SU-DHL-6 (cell line): ENCODE measurements around the gene USP17L18.
"Not testable (repeated sequence)": the region's sequence is repeated elsewhere in the genome, so short reads cannot be mapped to it uniquely, and the experiment has no call there.

Experiments
- EZH2phosphoT487 ChIP-seq: fragments of 200-600 bp; sonication (generic), shearing (Covaris generic); conservative IDR thresholded peaks from 2 replicates; pipeline ENCODE4 v1.6.1; 2018; ENCODE audit warnings: mild to moderate bottlenecking, antibody characterized with exemption, low read length, moderate library complexity, mixed read lengths
- TF ChIP-seq, protein P1 (sequence below): fragments of 200-600 bp; sonication (generic); IDR thresholded peaks from one replicate; pipeline ENCODE4 v1.5.1; 2017; ENCODE audit warnings: antibody characterized with exemption, mild to moderate bottlenecking, low read length, moderate library complexity; ENCODE audit not compliant: insufficient read depth, poor library complexity, severe bottlenecking

DNA sequence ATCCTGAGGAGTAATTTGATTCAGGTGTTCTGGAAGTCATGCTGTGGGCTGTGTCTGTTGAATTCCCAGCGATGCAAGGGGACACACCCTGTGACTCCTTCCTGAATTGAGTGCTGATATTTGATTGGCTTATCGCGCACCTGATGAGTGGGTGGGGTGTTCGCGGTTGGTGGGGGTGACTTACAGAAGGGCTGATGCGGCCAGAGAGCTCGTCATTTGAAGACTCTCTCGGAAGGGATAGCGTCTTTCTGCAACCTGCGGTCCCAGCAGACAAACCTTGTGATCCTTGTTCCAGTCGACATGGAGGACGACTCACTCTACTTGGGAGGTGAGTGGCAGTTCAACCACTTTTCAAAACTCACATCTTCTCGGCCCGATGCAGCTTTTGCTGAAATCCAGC is 4.9 kb upstream of the USP17L18 start, which contains the start of gene USP17L17:
- TF ChIP-seq, protein P1, sequence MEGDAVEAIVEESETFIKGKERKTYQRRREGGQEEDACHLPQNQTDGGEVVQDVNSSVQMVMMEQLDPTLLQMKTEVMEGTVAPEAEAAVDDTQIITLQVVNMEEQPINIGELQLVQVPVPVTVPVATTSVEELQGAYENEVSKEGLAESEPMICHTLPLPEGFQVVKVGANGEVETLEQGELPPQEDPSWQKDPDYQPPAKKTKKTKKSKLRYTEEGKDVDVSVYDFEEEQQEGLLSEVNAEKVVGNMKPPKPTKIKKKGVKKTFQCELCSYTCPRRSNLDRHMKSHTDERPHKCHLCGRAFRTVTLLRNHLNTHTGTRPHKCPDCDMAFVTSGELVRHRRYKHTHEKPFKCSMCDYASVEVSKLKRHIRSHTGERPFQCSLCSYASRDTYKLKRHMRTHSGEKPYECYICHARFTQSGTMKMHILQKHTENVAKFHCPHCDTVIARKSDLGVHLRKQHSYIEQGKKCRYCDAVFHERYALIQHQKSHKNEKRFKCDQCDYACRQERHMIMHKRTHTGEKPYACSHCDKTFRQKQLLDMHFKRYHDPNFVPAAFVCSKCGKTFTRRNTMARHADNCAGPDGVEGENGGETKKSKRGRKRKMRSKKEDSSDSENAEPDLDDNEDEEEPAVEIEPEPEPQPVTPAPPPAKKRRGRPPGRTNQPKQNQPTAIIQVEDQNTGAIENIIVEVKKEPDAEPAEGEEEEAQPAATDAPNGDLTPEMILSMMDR = not testable (repeated sequence)
- TF ChIP-seq EZH2phosphoT487 = not testable (repeated sequence)
